Hematopoietic multipotent progenitor cell treated with erythropoietin and hydrocortisone succinate and interleukin-3 and kit ligand, for 4 days (in vitro differentiated cells): ENCODE measurements around the gene PNLIPRP1.
A peak's percentile ranks its signal among the peaks of the same experiment; 100 is the strongest.

Source experiments
- DNase-seq: peaks from one replicate; pipeline ENCODE4 v3.0.0-alpha.2; 2015

The PNLIPRP1 gene

DNA sequence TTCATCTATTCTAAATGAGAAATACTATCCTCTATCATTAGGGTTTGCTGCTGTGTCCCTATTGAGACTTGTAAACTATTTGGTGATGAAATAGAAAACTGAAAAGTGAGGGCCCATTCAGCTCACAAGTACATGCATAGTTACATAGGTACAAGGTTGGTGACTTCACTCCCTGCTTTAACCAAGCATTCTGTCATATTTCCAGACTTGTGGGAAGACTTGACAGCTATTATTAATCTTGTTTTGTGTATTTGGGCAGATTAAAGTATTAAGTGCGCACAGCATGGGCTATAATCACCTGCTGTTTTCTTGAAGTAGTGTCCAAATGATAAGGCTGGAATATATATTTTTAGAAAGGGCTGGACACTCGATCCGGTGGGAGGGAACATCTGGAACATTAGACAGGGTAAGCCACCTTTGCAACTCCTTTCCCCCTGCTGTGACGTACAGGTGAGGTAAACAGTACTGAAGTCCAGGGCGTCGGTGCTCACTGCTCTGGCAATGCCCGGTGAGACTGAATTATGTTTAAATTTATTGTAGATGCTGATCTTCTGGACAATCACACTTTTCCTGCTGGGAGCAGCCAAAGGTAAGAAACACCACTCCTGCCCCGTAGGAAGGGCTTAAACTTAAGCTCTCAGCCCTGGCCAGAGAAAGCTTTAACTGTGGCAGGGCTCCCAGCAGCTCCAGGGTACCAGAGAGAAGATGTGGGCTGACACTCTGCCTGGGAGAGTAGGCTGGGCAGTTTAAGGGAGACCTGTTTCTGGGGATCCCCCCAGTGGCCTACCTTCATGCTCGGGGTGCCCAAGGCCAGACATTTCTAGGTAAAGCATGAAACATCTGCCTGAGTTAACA, at the start of gene PNLIPRP1:
PNLIPRP1 (plus strand) TSS at position 370 of the 855 bp plus-strand sequence; CDS start at position 541, 171 bp downstream.
- no peak for DNase-seq

DNA sequence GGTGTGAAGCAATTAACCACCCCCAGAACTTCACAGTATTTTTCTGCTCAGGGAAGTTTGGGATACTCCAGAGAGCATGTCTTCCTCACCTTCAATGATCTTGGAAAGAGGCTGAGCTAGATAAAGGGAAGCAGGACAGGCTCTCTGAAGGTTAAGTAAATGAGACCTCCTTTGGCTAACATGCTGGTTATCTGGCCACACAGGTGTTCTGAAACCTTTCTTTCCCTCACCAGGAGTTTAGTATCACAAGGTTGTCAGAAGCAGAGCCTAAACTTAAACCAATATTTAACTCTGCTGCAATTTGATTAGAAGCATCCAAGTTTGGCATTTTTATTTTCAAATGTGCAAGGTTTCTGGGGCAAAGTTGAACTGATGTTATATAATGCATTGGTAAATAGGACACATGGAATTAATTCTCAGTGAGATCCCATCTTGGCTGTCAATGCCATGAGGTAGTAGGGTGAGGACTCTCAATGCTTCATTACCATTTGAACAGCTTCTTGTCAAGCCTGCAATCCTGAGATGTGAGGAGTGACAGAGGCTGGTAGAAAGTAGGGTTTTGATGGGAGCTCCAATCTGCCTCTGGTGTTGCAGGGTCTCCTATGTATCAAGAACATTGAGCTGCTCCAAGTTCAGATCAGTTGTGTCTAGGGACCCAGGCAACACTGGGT, 48.6 kb upstream of the PNLIPRP1 start:
- DNase-seq: no peak

- no peak for DNase-seq
These were observed 45.6 kb upstream of the PNLIPRP1 start for GRCh38 chr10:116545122-116545521.

- no peak for DNase-seq
These were observed 45.0 kb upstream of the PNLIPRP1 start, which contains the start of gene PNLIP for GRCh38 chr10:116545756-116546155. TSS of gene PNLIP (plus strand) at chr10:116545931. CDS start at chr10:116546093, 162 bp downstream.

DNA sequence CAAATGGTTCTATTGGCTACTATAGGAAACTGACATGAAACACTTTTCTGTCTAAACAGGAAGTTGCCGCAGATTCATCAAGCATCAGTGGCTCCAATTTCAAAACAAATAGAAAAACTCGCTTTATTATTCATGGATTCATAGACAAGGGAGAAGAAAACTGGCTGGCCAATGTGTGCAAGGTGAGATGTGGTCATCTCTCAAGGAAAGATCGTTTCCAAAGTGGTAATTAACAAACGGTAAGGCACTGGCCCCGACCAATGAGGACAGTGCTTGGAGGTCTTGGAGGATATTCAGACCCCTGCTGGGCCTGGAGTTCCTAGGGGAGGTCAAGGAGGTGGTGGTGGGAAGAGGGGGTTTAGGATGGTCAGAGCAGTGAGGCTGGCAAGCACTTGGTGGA, 42.5 kb upstream of the PNLIPRP1 start:
- DNase-seq: no peak

DNA sequence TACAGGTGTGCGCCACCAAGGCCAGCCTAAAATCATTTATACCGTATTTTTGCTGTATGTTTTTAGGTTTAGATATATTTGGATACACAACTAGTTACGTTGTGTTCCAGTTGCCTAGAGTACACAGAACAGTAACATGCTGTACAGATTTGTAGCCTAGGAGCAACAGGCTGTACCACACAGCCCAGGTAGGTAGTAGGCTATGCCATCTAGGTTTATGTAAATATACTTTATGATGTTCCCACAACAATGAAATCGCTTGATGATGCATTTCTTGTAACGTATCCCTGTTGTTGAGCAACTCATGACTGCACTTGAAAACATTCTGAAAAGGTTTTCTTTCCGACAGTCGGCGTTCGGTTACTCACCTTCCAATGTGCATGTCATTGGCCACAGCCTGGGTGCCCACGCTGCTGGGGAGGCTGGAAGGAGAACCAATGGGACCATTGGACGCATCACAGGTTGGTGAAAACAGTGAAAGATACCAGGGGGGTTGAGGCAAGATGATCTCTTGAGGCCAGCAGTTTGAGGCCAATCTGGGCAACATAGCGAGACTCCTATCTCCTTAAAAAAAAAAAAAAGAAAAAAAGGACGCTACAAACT, 37.3 kb upstream of the PNLIPRP1 start:
- no peak for DNase-seq

DNA sequence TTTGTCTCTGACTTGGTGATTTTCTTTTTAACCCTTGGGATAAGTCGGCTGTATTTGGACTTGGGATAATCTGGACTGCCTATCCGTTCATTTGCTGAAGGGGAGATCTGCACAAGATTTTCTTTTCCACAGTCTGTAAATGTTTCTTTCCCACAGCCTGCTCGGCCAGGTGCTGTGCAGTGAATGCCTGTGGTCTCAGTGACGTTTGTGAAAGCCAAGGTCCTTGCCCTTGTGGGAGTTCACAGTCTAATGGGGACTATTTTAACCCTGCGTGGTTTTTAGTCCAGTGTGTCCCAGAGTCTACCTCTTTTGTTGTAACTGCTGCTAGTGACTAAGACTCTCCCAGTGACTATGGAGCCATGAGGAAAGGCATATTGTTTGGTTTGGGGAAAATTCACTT, 36.1 kb upstream of the PNLIPRP1 start:
- no peak for DNase-seq

- DNase-seq: no peak
These were observed 34.9 kb upstream of the PNLIPRP1 start for GRCh38 chr10:116555880-116556279.

GRCh38 chr10:116557305-116557880, 33.4 kb upstream of the PNLIPRP1 start:
- DNase-seq: no peak

DNA sequence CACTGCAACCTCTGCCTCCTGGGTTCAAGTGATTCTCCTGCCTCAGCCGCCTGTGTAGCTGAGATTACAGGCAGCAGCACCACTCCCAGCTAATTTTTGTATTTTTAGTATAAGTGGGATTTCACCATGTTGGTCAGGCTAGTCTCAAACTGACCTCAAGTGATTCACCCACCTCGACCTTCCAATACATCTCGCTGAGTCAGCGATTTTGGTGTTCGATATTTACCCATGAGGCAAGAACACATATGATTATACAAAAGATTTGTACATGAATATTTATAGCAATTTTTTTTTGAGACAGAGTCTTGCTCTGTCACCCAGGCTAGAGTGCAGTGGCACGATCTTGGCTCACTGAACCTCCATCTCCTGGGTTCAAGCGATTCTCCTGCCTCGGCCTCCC, 25.2 kb upstream of the PNLIPRP1 start:
- DNase-seq: peak; percentile 4

GRCh38 chr10:116566932-116567331, 23.8 kb upstream of the PNLIPRP1 start:
- DNase-seq: no peak

DNA sequence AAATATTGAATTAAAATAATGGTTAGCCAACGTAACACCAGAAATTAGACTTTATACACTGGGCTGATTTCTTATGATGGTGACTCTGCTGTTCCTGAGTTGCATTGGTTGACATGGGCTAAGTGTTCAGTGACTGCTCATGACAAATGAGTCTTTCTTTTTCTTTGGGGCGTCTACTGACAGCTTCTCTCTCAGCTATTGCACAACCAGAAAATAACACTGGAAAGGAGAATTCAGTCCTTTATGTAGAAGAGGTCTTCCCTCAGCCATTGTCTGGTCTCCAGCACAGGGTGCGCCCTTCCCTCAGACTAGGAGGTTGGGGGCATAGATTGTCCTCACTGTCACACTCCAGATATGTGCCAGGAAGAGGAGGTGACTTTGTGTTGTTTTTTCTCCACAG, 23.4 kb upstream of the PNLIPRP1 start:
- no peak for DNase-seq

DNA sequence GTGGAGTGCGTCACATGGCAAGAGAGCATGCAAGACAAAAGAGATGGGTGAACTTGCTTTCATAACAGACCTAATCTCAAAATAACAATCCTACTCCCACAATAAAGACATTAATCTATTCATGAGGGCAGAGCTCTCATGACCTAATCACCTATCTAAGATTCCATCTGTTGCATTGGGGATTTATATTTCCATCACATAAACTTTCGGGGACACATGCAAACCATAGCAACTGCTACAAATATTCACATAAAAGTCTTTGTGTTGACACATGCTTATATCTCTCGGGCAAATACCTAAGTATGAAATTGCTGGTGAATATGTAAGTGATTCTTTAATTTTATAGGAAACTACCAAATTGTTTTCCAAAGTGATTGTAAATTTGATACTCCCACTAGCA, 16.0 kb upstream of the PNLIPRP1 start:
- no peak for DNase-seq

DNA sequence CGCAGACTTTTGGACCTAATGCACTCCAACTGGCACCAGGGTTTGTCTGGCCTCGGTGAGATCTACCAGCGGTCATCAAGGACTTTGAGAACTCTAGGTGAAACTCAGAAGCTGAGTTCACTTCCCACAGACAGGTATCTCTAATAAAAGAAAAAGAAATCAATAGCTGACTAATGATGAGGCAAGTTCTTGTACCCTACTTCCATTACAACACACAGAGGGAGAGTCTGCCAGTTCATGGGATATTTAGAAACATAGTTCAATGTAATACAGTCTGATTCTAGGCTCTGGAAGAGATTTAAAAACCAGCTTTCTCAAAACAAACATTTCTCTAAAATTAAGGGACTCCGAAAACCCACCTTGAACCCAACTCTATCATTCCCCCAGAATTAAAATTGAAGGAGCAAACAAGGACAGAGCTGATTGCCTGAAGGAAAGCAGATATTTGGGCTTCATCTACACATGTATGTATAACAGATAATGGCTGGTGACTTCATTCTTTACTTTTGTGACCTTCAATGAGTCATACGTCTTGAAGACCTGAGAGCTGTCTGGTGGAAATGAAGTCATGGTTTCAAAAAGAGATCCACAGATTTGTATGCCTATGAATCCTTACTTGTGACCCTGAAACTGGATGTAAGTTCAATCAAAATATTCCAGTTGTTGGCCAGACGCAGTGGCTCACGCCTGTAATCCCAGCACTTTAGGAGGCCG, 2.7 kb upstream of the PNLIPRP1 start:
- no peak for DNase-seq

GRCh38 chr10:116588995-116589394, 1.8 kb upstream of the PNLIPRP1 start:
- DNase-seq: no peak

- DNase-seq: no peak
These were observed 833 bp upstream of the PNLIPRP1 start for GRCh38 chr10:116589926-116590325.

DNA sequence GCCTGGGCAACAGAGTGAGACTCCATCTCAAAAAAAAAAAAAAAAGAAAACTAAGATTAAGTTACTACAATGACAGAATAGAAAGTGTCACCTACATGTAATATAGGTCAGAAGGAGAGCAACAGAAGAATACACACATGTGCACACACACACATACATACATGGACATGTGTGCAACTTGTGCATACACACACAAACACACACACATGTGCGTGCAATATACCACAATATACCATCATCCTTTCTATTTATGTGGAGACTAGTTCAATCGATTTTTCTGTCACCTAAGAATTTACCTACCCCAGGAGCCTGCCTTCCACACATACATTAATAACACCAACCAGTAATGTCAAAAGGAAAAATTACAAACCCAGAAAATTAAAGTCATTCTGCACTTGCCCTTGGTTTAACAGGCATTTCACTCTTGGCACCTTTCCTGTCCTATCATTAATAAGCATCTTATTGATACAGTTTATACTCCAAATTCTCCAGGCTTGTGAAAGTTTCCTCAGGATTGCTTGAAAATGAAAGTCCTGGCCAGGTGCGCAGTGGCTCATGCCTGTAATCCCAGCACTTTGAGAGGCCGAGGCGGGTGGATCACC, 2.5 kb downstream of the PNLIPRP1 start:
- DNase-seq: no peak

- no peak for DNase-seq
These were observed 3.8 kb downstream of the PNLIPRP1 start for GRCh38 chr10:116594525-116595035.

DNA sequence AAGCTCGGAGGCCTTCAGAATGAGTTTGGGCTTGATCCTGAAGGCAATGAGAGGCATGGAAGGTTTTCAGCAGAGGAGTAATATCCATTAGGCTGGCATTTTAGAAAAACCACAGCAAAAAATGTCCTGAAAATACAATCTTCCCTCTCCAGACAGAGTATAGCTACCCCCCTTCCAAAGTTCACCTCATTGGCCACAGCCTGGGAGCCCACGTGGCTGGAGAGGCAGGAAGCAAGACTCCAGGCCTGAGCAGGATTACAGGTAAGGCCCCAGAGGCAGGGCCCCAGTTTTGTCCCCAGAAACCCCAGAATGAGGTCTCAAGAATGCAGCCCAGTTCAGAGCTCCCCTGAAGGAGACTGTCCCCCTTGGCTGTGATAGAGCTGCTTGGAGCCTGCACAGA, 5.3 kb downstream of the PNLIPRP1 start:
- DNase-seq: no peak

DNA sequence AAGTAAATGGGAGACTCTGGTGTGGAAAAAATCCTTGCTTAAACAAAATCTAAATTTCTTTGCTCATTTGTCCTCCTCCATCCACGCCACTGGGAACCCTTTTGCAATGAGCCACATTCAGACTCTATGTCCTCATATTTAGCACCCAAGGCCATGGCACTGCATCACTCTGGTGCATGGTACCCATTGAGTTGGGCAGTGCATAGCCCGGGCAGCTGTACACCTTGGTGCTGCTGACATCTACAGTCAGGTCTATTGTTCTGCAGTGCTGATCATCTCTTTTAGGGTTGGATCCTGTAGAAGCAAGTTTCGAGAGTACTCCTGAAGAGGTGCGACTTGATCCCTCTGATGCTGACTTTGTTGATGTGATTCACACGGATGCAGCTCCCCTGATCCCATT, 6.8 kb downstream of the PNLIPRP1 start:
- DNase-seq: no peak

- no peak for DNase-seq
These were observed 7.6 kb downstream of the PNLIPRP1 start for GRCh38 chr10:116598329-116598728.

DNA sequence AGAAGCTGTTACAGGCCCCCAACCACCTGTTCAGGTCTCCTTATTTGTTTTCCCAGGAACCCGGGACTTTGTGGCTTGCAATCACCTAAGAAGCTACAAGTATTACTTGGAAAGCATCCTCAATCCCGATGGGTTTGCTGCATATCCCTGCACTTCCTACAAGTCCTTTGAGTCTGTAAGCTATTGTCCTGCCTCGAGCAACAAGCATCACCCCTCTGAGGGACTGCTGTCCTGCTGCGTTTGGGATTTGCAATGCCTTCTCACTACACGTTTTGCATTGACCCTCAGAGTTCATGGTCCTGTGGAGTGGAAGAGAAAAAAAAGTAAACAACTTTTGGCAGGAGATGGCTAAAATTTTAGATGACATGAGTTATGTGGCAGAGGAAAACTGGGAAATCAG, 9.2 kb downstream of the PNLIPRP1 start:
- DNase-seq: no peak
